Common myeloid progenitor, CD34-positive (primary cell): ENCODE data around the gene EVA1C.

Experiments
- CTCF ChIA-PET: fragments of 350-600 bp; sonication (Branson Sonifier 250); formaldehyde crosslinking; loops from one replicate; lab custom pipeline; 2021; ENCODE audit warnings: antibody characterized with exemption; lab: Charles Lee
- POLR2A ChIA-PET: fragments of 350-600 bp; sonication (Branson Sonifier 250); formaldehyde crosslinking; loops from one replicate; lab custom pipeline; 2021; ENCODE audit warnings: antibody characterized with exemption; lab: Charles Lee
- DNase-seq, 3 donors: peaks; one replicate each; pipeline versions ENCODE4 v3.0.0 to v3.0.0-alpha.2; 2013
- H3K27ac ChIP-seq, 2 experiments: 1 replicate in 1 of 2; 2 replicates in 1 of 2; pipeline ENCODE4 v1.7.0; 2013; ENCODE audit warnings: inconsistent platforms in 2 of 2, low read length in 2 of 2, mild to moderate bottlenecking in 2 of 2, low read depth in 1 of 2, moderate library complexity in 1 of 2; ENCODE audit not compliant: severe bottlenecking in 2 of 2, insufficient read depth in 1 of 2, poor library complexity in 1 of 2
- H3K27me3 ChIP-seq, 5 experiments: replicated peaks in 2 of 5; 1 replicate in 3 of 5; 2 replicates in 2 of 5; pipeline versions ENCODE4 v1.6.1 to v1.7.0; 2013; ENCODE audit warnings: low read length in 4 of 5, mild to moderate bottlenecking in 2 of 5, moderate library complexity in 2 of 5, inconsistent platforms in 1 of 5; ENCODE audit not compliant: insufficient read depth in 5 of 5, control insufficient read depth in 4 of 5
- H3K36me3 ChIP-seq, 4 experiments: 1 replicate in 2 of 4; 2 replicates in 2 of 4; pipeline versions ENCODE4 v1.6.1 to v1.7.0; 2013; ENCODE audit warnings: low read length in 3 of 4, control low read depth in 1 of 4, mild to moderate bottlenecking in 1 of 4; ENCODE audit not compliant: control insufficient read depth in 4 of 4, insufficient read depth in 4 of 4
- H3K4me1 ChIP-seq, 4 experiments: 1 replicate in 3 of 4; 2 replicates in 1 of 4; pipeline versions ENCODE4 v1.6.1 to v1.7.1; 2013; ENCODE audit warnings: low read length in 3 of 4, mild to moderate bottlenecking in 3 of 4, control low read depth in 1 of 4, inconsistent platforms in 1 of 4, moderate library complexity in 1 of 4; ENCODE audit not compliant: control insufficient read depth in 4 of 4, insufficient read depth in 4 of 4; ENCODE audit errors: control extremely low read depth in 1 of 4
- H3K4me3 ChIP-seq, 7 experiments: 1 replicate in 4 of 7; 2 replicates in 3 of 7; pipeline versions ENCODE4 v1.5.1 to v1.7.0; 2013; ENCODE audit warnings: mild to moderate bottlenecking in 7 of 7, low read length in 6 of 7, moderate library complexity in 6 of 7, inconsistent platforms in 2 of 7, low read depth in 2 of 7, control low read depth in 1 of 7; ENCODE audit not compliant: insufficient read depth in 4 of 7, control insufficient read depth in 1 of 7; ENCODE audit errors: extremely low read depth in 1 of 7
- H3K9me3 ChIP-seq, 5 experiments: 1 replicate in 4 of 5; 2 replicates in 1 of 5; pipeline versions ENCODE4 v1.6.1 to v1.7.1; 2013; ENCODE audit warnings: low read length in 4 of 5, mild to moderate bottlenecking in 2 of 5, inconsistent platforms in 1 of 5, low read depth in 1 of 5, moderate library complexity in 1 of 5; ENCODE audit not compliant: control insufficient read depth in 4 of 5, insufficient read depth in 2 of 5; ENCODE audit errors: control extremely low read depth in 1 of 5
- WGBS: methylation state at CpG from one replicate; pipeline ENCODE4 v1.1.5; 2013; ENCODE audit not compliant: insufficient coverage; 5-methylcytosine and 5-hydroxymethylcytosine counted together

The EVA1C gene

GRCh38 chr21:32413697-32414578 lies 1.4 kb downstream of the EVA1C start:
- CTCF ChIA-PET = interaction anchor here (0.7 to 7.7 kb wide), 17 partner anchors 11 to 334 kb away, joined by 3 to 48 read pairs (median 4); partner anchors contain the start of gene URB1
- Histone ChIP-seq H3K4me3 (peak overlapping the region in 1 of 7 experiments; percentile 87), H3K27me3 (peaks cover 0 to 9% (median 0%) of the 10 kb centered on the region in 5 experiments), H3K36me3 (no peaks in the 10 kb centered on the region), H3K4me1 (peaks cover 0 to 31% (median 22%) of the 10 kb centered on the region in 4 experiments), H3K9me3 (no peaks in the 10 kb centered on the region), H3K27ac (no peak overlapping the region)
- peak in 2 of 3 donors; percentile 15 to 28 for DNase-seq
- POLR2A ChIA-PET = no interaction called here
- 98% methylated on average over 5 of the region's 7 CpGs for WGBS

GRCh38 chr21:32414579-32415358 lies 2.3 kb downstream of the EVA1C start:
- Histone ChIP-seq H3K9me3 (no peaks in the 10 kb centered on the region), H3K27ac (no peak overlapping the region), H3K4me1 (peaks cover 0 to 31% (median 22%) of the 10 kb centered on the region in 4 experiments), H3K36me3 (no peaks in the 10 kb centered on the region), H3K27me3 (peaks cover 0 to 9% (median 0%) of the 10 kb centered on the region in 5 experiments), H3K4me3 (no peak overlapping the region)
- ChIA-PET POLR2A (no interaction called here), CTCF (interaction anchor here (0.7 to 7.7 kb wide), 16 partner anchors 10 to 333 kb away, joined by 3 to 48 read pairs (median 4); partner anchors contain the start of gene URB1)
- DNase-seq = peak in 2 of 3 donors; percentile 56 to 57
- 95% methylated on average over 5 of the region's 8 CpGs for WGBS

GRCh38 chr21:32415451-32416398 lies 3.2 kb downstream of the EVA1C start:
- DNase-seq = no peak
- CTCF ChIA-PET = interaction anchor here (1.0 to 7.7 kb wide), 6 partner anchors 9 to 332 kb away, joined by 3 to 48 read pairs (median 4); no protein-coding TSS in a partner anchor
- POLR2A ChIA-PET = no interaction called here
- WGBS = 95% methylated on average over 8 of the region's 11 CpGs
- Histone ChIP-seq H3K36me3 (no peaks in the 10 kb centered on the region), H3K27ac (no peak overlapping the region), H3K9me3 (no peaks in the 10 kb centered on the region), H3K4me3 (no peak overlapping the region), H3K27me3 (peaks cover 0 to 7% (median 0%) of the 10 kb centered on the region in 5 experiments), H3K4me1 (peaks cover 0 to 30% (median 22%) of the 10 kb centered on the region in 4 experiments)

- Histone ChIP-seq H3K9me3 (no peaks in the 10 kb centered on the region), H3K27me3 (peaks cover 0 to 1% (median 0%) of the 10 kb centered on the region in 5 experiments), H3K4me3 (no peak overlapping the region), H3K36me3 (no peaks in the 10 kb centered on the region), H3K4me1 (peaks cover 0 to 9% (median 1%) of the 10 kb centered on the region in 4 experiments), H3K27ac (no peak overlapping the region)
- 100% methylated on average over 3 of the region's 4 CpGs for WGBS
- no peak for DNase-seq
- ChIA-PET CTCF (interaction anchor here (1.5 kb wide), 1 partner anchor 152 kb away, joined by 8 read pairs; no protein-coding TSS in a partner anchor), POLR2A (no interaction called here)
Measured at GRCh38 chr21:32418146-32418545, 5.6 kb downstream of the EVA1C start.

GRCh38 chr21:32422064-32422463 lies 9.6 kb downstream of the EVA1C start:
- H3K36me3 ChIP-seq = no peaks in the 10 kb centered on the region
- POLR2A ChIA-PET = no interaction called here
- no peaks in the 10 kb centered on the region for H3K4me1 ChIP-seq
- no peaks in the 10 kb centered on the region for H3K27me3 ChIP-seq
- no peaks in the 10 kb centered on the region for H3K9me3 ChIP-seq
- H3K27ac ChIP-seq = no peak overlapping the region
- WGBS = 100% methylated on average over 1 of the region's 2 CpGs
- DNase-seq = no peak
- no peak overlapping the region for H3K4me3 ChIP-seq
- CTCF ChIA-PET = interaction anchor here (1.1 to 1.2 kb wide), 2 partner anchors 179 to 202 kb away, joined by 3 read pairs; no protein-coding TSS in a partner anchor
